B cell (primary cell): ENCODE measurements around the gene DEDD2. TPM values are rescaled to one million over a fixed set of nuclear protein-coding genes. Genes with fewer than 3 reads are reported as not detected.

ENCODE experiments used
- ATAC-seq: fragments of 200-7000 bp; cut with Tn5 transposase; one replicate; pipeline ENCODE4 v1.10.0; 2021; ENCODE audit warnings: low read depth, mild to moderate bottlenecking, moderate number of reproducible peaks, moderate library complexity
- CTCF ChIA-PET: fragments of 350-600 bp; sonication (Branson Sonifier 250); formaldehyde crosslinking; loops from one replicate; lab custom pipeline; 2021; ENCODE audit warnings: antibody characterized with exemption, inconsistent platforms; lab: Charles Lee
- POLR2A ChIA-PET: fragments of 350-600 bp; sonication (Branson Sonifier 250); formaldehyde crosslinking; loops from one replicate; lab custom pipeline; 2021; ENCODE audit warnings: antibody characterized with exemption; lab: Charles Lee
- DNase-seq: peaks from one replicate; pipeline ENCODE4 v3.0.0; 2013
- H2AFZ ChIP-seq: 2 replicates; pipeline ENCODE4 v1.6.1; 2012; ENCODE audit warnings: mild to moderate bottlenecking, low read depth, low read length; ENCODE audit not compliant: insufficient read depth, poor library complexity, severe bottlenecking
- H3K27ac ChIP-seq, 2 donors: 1 replicate in 1 of 2; 2 replicates in 1 of 2; pipeline ENCODE4 v1.5.1; 2012 to 2013; ENCODE audit warnings: low read length in 2 of 2, mild to moderate bottlenecking in 2 of 2, moderate library complexity in 1 of 2
- H3K27me3 ChIP-seq, 4 experiments: fragments of 200-600 bp in 1 of 4; sonication (generic) in 1 of 4; replicated peaks in 1 of 4; 1 replicate in 2 of 4; 2 replicates in 2 of 4; pipeline versions ENCODE4 v1.6.1 to v1.7.0; 2013 to 2016; ENCODE audit warnings: low read length in 3 of 4, mild to moderate bottlenecking in 2 of 4, mixed read lengths in 1 of 4, moderate library complexity in 1 of 4; ENCODE audit not compliant: insufficient read depth in 4 of 4, control insufficient read depth in 3 of 4; ENCODE audit errors: control extremely low read depth in 1 of 4
- H3K36me3 ChIP-seq, 2 experiments: replicated peaks in 1 of 2; 1 replicate in 1 of 2; 2 replicates in 1 of 2; pipeline versions ENCODE4 v1.6.1 to v1.7.1; 2013; ENCODE audit warnings: low read length in 1 of 2; ENCODE audit not compliant: insufficient read depth in 2 of 2, control insufficient read depth in 1 of 2; ENCODE audit errors: control extremely low read depth in 1 of 2, extremely low read depth in 1 of 2
- H3K4me1 ChIP-seq, 2 donors: fragments of 200-600 bp in 1 of 2; sonication (generic) in 1 of 2; 1 replicate in 1 of 2; 2 replicates in 1 of 2; pipeline versions ENCODE4 v1.5.1 to v1.6.1; 2013 to 2017; ENCODE audit warnings: low read length in 2 of 2; ENCODE audit not compliant: control insufficient read depth in 2 of 2, insufficient read depth in 2 of 2
- H3K4me2 ChIP-seq: replicated peaks from 2 replicates; pipeline ENCODE3; 2012; ENCODE audit warnings: mild to moderate bottlenecking, low read depth, low read length; ENCODE audit not compliant: poor library complexity, severe bottlenecking
- H3K4me3 ChIP-seq, 5 experiments: fragments of 200-600 bp in 1 of 5; sonication (generic) in 1 of 5; 1 replicate in 3 of 5; 2 replicates in 2 of 5; pipeline versions ENCODE4 v1.5.1 to v1.7.0; 2011 to 2016; ENCODE audit warnings: low read length in 4 of 5, mild to moderate bottlenecking in 4 of 5, low read depth in 2 of 5, control low read depth in 1 of 5, moderate library complexity in 1 of 5; ENCODE audit not compliant: insufficient read depth in 1 of 5; ENCODE audit errors: control extremely low read depth in 1 of 5, extremely low read depth in 1 of 5
- H3K79me2 ChIP-seq: fragments of 200-600 bp; sonication (generic); one replicate; pipeline ENCODE4 v1.6.0; 2016; ENCODE audit warnings: low read length; ENCODE audit not compliant: control insufficient read depth, insufficient read depth
- H3K9ac ChIP-seq: fragments of 200-600 bp; sonication (generic); 2 replicates; pipeline ENCODE4 v1.6.1; 2017; ENCODE audit warnings: mild to moderate bottlenecking, low read length, moderate library complexity
- H3K9me3 ChIP-seq, 3 donors: one replicate each; pipeline versions ENCODE4 v1.6.1 to v1.7.1; 2013; ENCODE audit warnings: low read length in 2 of 3; ENCODE audit not compliant: control insufficient read depth in 2 of 3, insufficient read depth in 1 of 3; ENCODE audit errors: control extremely low read depth in 1 of 3
- H4K20me1 ChIP-seq: 2 replicates; pipeline ENCODE4 v1.6.0; 2012; ENCODE audit warnings: mild to moderate bottlenecking, low read length; ENCODE audit not compliant: insufficient read depth, control insufficient read depth, poor library complexity, severe bottlenecking
- H3K27ac Mint-ChIP-seq: one replicate; pipeline ENCODE4 v1.8.0; 2021; ENCODE audit warnings: mixed read lengths
- H3K27me3 Mint-ChIP-seq: one replicate; pipeline ENCODE4 v1.8.0; 2021; ENCODE audit warnings: mixed read lengths
- H3K4me1 Mint-ChIP-seq: one replicate; pipeline ENCODE4 v1.8.0; 2021; ENCODE audit warnings: mixed read lengths
- H3K4me3 Mint-ChIP-seq: one replicate; pipeline ENCODE4 v1.8.0; 2021; ENCODE audit warnings: mixed read lengths
- H3K9me3 Mint-ChIP-seq: one replicate; pipeline ENCODE4 v1.8.0; 2022; ENCODE audit warnings: mixed read lengths; ENCODE audit not compliant: insufficient read depth
- CTCF ChIP-seq: fragments of 200-600 bp; IDR thresholded peaks from one replicate; pipeline ENCODE4 v1.8.0; 2022; ENCODE audit warnings: antibody characterized with exemption, mild to moderate bottlenecking
- EZH2 ChIP-seq: IDR thresholded peaks from 2 replicates; pipeline ENCODE4 v1.6.1; 2012; ENCODE audit warnings: borderline replicate concordance, low read depth, mild to moderate bottlenecking, moderate library complexity, low read length; ENCODE audit not compliant: insufficient read depth, poor library complexity, severe bottlenecking
- WGBS: methylation state at CpG from one replicate; pipeline ENCODE4 v1.1.5; 2013; ENCODE audit warnings: missing lambda C conversion rate; ENCODE audit not compliant: insufficient coverage; 5-methylcytosine and 5-hydroxymethylcytosine counted together
- intact Hi-C: fragments of 100-400 bp; cut with micrococcal nuclease; formaldehyde crosslinking; loops from one replicate; pipeline ENCODE4 v1.10.0; 2022
- polyA plus RNA-seq: library from polyadenylated mRNA; depleted of rRNA; stranded (reverse); fragments of >200 nt; gene quantifications from 2 replicates; pipeline ENCODE4 v1.2.3, GENCODE V29; 2012
- total RNA-seq, 2 donors: library from RNA; stranded (reverse); fragments of 120-200 nt in 1 of 2; gene quantifications; 1 replicate in 1 of 2; 2 replicates in 1 of 2; pipeline versions ENCODE4 v1.2.3 to v1.2.4, GENCODE V29; 2013 to 2022

Gene DEDD2
- total and polyA plus RNA-seq, 2 donors (not counting 1 experiment from before 2014, with no cell fraction given) = 52.8 to 90.6 TPM

DNA sequence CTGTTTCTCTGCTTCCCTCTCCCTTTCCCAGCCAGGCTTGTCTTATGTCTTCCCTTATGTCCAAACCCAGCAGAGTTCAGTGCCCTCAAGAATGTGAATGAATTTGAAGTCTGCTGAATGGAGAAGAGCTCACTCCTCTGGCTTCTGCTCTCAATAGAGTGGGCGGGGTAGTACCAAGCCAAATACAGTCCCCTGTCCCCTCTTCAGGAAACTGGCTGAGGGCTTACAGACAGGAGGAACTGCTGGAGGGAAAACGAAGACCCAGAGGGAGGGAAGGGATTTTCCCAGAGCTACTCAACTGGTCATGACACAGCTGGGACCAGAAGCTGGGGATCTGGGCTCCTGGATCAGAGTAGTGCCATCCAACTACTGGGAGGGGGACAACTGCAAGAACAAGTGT lies 52.3 kb downstream of the DEDD2 start:
- H4K20me1 ChIP-seq = no peaks in the 10 kb centered on the region
- no peak overlapping the region for H3K4me3 Mint-ChIP-seq
- no peak overlapping the region for H3K27ac Mint-ChIP-seq
- ChIA-PET CTCF (interaction anchor here (0.6 to 2.3 kb wide), 4 partner anchors 11 to 294 kb away, joined by 3 to 8 read pairs (median 3); no protein-coding TSS in a partner anchor), POLR2A (no interaction called here)
- no peak overlapping the region for H3K9ac ChIP-seq
- no peaks in the 10 kb centered on the region for H3K9me3 ChIP-seq
- H3K27me3 ChIP-seq = peaks cover 0 to 8% (median 0%) of the 10 kb centered on the region in 4 experiments
- H3K4me3 ChIP-seq = no peak overlapping the region
- no peaks in the 10 kb centered on the region for H3K36me3 ChIP-seq
- TF ChIP-seq CTCF (no peak), EZH2 (no peak)
- H3K27me3 Mint-ChIP-seq = peaks cover 13% of the 10 kb centered on the region
- WGBS = 13% methylated on average over 1 of the region's 2 CpGs
- H3K9me3 Mint-ChIP-seq = no peaks in the 10 kb centered on the region
- no peak overlapping the region for H3K27ac ChIP-seq
- H3K4me1 Mint-ChIP-seq = peaks cover 2% of the 10 kb centered on the region
- no peak overlapping the region for H3K4me2 ChIP-seq
- DNase-seq (no peak), ATAC-seq (no peak)
- intact Hi-C loops = no loop called here
- no peaks in the 10 kb centered on the region for H3K79me2 ChIP-seq
- no peaks in the 10 kb centered on the region for H3K4me1 ChIP-seq
- H2AFZ ChIP-seq = no peak overlapping the region

DNA sequence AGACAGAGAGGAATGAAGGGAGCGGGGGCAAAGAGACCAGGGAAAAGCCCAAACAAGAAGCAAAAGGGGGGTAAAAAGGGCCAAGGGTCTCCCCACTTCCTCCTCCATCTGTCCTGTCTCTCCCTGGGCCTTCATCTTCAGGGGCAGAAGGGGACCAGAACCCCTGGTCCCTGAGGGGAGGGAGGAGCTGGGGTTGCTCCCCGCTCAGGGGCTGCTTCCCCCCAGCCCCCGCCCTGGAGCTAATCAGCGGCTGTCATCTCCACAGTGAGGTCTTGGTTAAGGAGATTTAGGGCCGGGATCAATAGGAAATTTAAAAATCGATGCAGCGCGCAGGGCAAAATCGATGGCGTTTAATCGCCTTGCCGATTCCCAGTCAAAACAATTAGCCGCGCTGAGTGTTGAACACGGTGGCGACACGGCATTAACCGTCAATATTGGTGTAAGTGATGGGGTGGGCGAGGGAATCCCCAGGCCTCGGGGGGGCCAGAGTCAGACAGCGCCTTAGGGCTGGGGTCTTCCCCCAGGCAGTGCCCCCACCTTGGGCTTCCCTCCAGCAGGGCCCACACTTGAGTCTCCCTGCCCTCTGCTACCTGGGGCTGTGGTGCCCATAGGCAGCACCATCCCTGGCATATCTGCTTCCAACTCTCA lies 55.7 kb downstream of the DEDD2 start:
- Mint-ChIP-seq H3K27me3 (peaks cover 13% of the 10 kb centered on the region), H3K4me1 (peaks cover 2% of the 10 kb centered on the region), H3K27ac (no peak overlapping the region), H3K4me3 (no peak overlapping the region), H3K9me3 (no peaks in the 10 kb centered on the region)
- Histone ChIP-seq H3K27me3 (peaks cover 0 to 8% (median 0%) of the 10 kb centered on the region in 4 experiments), H4K20me1 (no peaks in the 10 kb centered on the region), H3K9ac (no peak overlapping the region), H3K4me1 (no peaks in the 10 kb centered on the region), H3K4me3 (no peak overlapping the region), H3K27ac (no peak overlapping the region), H3K79me2 (no peaks in the 10 kb centered on the region), H3K9me3 (no peaks in the 10 kb centered on the region), H3K4me2 (no peak overlapping the region), H3K36me3 (peaks cover 0 to 6% of the 10 kb centered on the region in 2 experiments), H2AFZ (no peak overlapping the region)
- DNase-seq (no peak), ATAC-seq (no peak)
- POLR2A ChIA-PET = no interaction called here
- intact Hi-C loops = no loop called here
- CTCF ChIA-PET = no interaction called here
- TF ChIP-seq EZH2 (no peak), CTCF (no peak)
- WGBS = 98% methylated on average over 18 of the region's 21 CpGs
